Caco-2 (cell line): ENCODE results near the gene GAD1. TPM values are rescaled to one million over a fixed set of nuclear protein-coding genes. Genes with fewer than 3 reads are reported as not detected.

Source experiments
- BruUV-seq: library from RNA; stranded (reverse); fragments of 400-500 nt; replicated peaks from 2 replicates; lab custom pipeline; 2021; lab: Mats Ljungman, UMichigan
- CTCF ChIA-PET: fragments of 300-600 bp; sonication (Branson Sonifier 250); formaldehyde crosslinking; loops from one replicate; lab custom pipeline; 2022; ENCODE audit warnings: antibody characterized with exemption; lab: Charles Lee
- POLR2A ChIA-PET: fragments of 300-600 bp; sonication (Branson Sonifier 250); formaldehyde crosslinking; loops from one replicate; lab custom pipeline; 2022; ENCODE audit warnings: antibody characterized with exemption; lab: Charles Lee
- DNase-seq, 2 experiments: peaks; one replicate each; pipeline versions ENCODE4 v3.0.0 to v3.0.0-alpha.2; 2020 to 2022
- H3K27me3 ChIP-seq: replicated peaks from 2 replicates; pipeline ENCODE4 v1.6.0; 2011; ENCODE audit warnings: low read length; ENCODE audit not compliant: control insufficient read depth, insufficient read depth
- H3K36me3 ChIP-seq: 2 replicates; pipeline ENCODE4 v1.5.1; 2011; ENCODE audit warnings: low read length; ENCODE audit not compliant: control insufficient read depth, insufficient read depth
- H3K4me1 ChIP-seq: fragments of 250-450 bp; sonication (Bioruptor Pico); 2 replicates; pipeline ENCODE4 v1.5.1; 2020; ENCODE audit warnings: mild to moderate bottlenecking
- H3K4me3 ChIP-seq: 2 replicates; pipeline ENCODE4 v1.5.1; 2011; ENCODE audit warnings: low read depth, mild to moderate bottlenecking, control low read depth, low read length
- H3K9me3 ChIP-seq: fragments of 250-450 bp; sonication (Bioruptor Pico); 2 replicates; pipeline ENCODE4 v1.5.1; 2020; ENCODE audit warnings: mild to moderate bottlenecking, moderate library complexity
- H3K27ac Mint-ChIP-seq: one replicate; pipeline ENCODE4 v1.8.0; 2022; ENCODE audit warnings: mixed read lengths; ENCODE audit not compliant: unreplicated experiment
- H3K27me3 Mint-ChIP-seq: one replicate; pipeline ENCODE4 v1.8.0; 2022; ENCODE audit warnings: mixed read lengths; ENCODE audit not compliant: insufficient read depth, unreplicated experiment
- H3K36me3 Mint-ChIP-seq: one replicate; pipeline ENCODE4 v1.8.0; 2022; ENCODE audit warnings: mild to moderate bottlenecking, mixed read lengths; ENCODE audit not compliant: insufficient read depth, unreplicated experiment
- H3K4me1 Mint-ChIP-seq: one replicate; pipeline ENCODE4 v1.8.0; 2022; ENCODE audit warnings: low read depth, mixed read lengths; ENCODE audit not compliant: unreplicated experiment
- H3K4me3 Mint-ChIP-seq: one replicate; pipeline ENCODE4 v1.8.0; 2022; ENCODE audit warnings: mild to moderate bottlenecking, moderate library complexity, mixed read lengths; ENCODE audit not compliant: unreplicated experiment
- H3K9me3 Mint-ChIP-seq: one replicate; pipeline ENCODE4 v1.8.0; 2022; ENCODE audit warnings: mixed read lengths; ENCODE audit not compliant: unreplicated experiment
- intact Hi-C: fragments of 100-400 bp; cut with micrococcal nuclease; formaldehyde crosslinking; loops from one replicate; pipeline ENCODE4 v1.10.0; 2022; ENCODE audit not compliant: unreplicated experiment
- total RNA-seq: library from RNA; stranded (reverse); gene quantifications from 2 replicates; pipeline ENCODE4 v1.2.3, GENCODE V29; 2022
- TF ChIP-seq, protein P1 (sequence below), 2 experiments: fragments of 200-600 bp in 1 of 2; IDR thresholded peaks; 1 replicate in 1 of 2; 2 replicates in 1 of 2; pipeline versions ENCODE4 v1.5.1 to v1.8.0; 2011 to 2022; ENCODE audit warnings: antibody characterized with exemption in 1 of 2, control low read depth in 1 of 2, inconsistent platforms in 1 of 2, low read depth in 1 of 2, low read length in 1 of 2, mild to moderate bottlenecking in 1 of 2, moderate library complexity in 1 of 2; ENCODE audit not compliant: insufficient read depth in 1 of 2, severe bottlenecking in 1 of 2, unreplicated experiment in 1 of 2

Gene GAD1
- total RNA-seq, 1 experiment from 2014 or later, result 14.7 TPM

DNA sequence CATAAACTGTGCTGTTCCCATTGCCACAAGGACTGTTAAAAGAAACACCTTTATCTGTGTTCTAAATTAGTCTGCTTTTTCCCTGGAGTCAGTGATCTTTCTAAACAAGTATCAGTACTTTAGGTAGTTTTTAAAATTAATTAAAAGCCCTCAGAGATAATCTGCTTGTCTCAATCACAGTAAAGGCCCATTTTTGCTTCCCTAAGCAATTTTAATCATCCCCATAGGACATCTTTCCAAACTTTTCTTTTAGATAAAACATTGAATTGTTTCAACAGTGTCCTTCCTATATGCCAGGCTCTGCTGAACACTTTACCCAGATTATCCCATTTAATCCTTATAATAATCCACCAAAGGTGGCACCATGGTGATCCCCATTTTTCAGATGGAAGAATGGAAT lies 42.6 kb upstream of the GAD1 start:
- no TSS peak for BruUV-seq
- intact Hi-C loops, result no loop called here

GRCh38 chr2:170778900-170779299 lies 37.8 kb upstream of the GAD1 start:
- Mint-ChIP-seq H3K4me3 (no peak overlapping the region), H3K27ac (no peak overlapping the region), H3K9me3 (no peaks in the 10 kb centered on the region), H3K27me3 (no peaks in the 10 kb centered on the region), H3K36me3 (no peaks in the 10 kb centered on the region), H3K4me1 (no peaks in the 10 kb centered on the region)
- no TSS peak for BruUV-seq
- ChIA-PET POLR2A (no interaction called here), CTCF (no interaction called here)
- no peaks in the 10 kb centered on the region; the same call in 1 of the 2 replicates for H3K36me3 ChIP-seq
- no peaks in the 10 kb centered on the region for H3K27me3 ChIP-seq
- DNase-seq, result no peak
- H3K4me3 ChIP-seq, result no peak overlapping the region
- TF ChIP-seq, protein P1, sequence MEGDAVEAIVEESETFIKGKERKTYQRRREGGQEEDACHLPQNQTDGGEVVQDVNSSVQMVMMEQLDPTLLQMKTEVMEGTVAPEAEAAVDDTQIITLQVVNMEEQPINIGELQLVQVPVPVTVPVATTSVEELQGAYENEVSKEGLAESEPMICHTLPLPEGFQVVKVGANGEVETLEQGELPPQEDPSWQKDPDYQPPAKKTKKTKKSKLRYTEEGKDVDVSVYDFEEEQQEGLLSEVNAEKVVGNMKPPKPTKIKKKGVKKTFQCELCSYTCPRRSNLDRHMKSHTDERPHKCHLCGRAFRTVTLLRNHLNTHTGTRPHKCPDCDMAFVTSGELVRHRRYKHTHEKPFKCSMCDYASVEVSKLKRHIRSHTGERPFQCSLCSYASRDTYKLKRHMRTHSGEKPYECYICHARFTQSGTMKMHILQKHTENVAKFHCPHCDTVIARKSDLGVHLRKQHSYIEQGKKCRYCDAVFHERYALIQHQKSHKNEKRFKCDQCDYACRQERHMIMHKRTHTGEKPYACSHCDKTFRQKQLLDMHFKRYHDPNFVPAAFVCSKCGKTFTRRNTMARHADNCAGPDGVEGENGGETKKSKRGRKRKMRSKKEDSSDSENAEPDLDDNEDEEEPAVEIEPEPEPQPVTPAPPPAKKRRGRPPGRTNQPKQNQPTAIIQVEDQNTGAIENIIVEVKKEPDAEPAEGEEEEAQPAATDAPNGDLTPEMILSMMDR (IDR thresholded peaks at IDR 0.05; ENCODE audit: insufficient read depth in 1 of 2, low read depth in 1 of 2, low read length in 1 of 2, severe bottlenecking in 1 of 2, unreplicated experiment in 1 of 2), result no peak
- intact Hi-C loops, result no loop called here
- H3K9me3 ChIP-seq, result no peaks in the 10 kb centered on the region
- no peaks in the 10 kb centered on the region for H3K4me1 ChIP-seq

More for the DNA sequence above, 42.6 kb upstream of the GAD1 start:
- Mint-ChIP-seq H3K4me1 (peaks cover 11% of the 10 kb centered on the region), H3K9me3 (no peaks in the 10 kb centered on the region), H3K4me3 (no peak overlapping the region), H3K36me3 (peaks cover 14% of the 10 kb centered on the region), H3K27me3 (no peaks in the 10 kb centered on the region), H3K27ac (no peak overlapping the region)
- H3K36me3 ChIP-seq, result no peaks in the 10 kb centered on the region; the same call in 1 of the 2 replicates
- H3K4me1 ChIP-seq, result peaks cover 13% of the 10 kb centered on the region; the same call in 1 of the 2 replicates
- H3K9me3 ChIP-seq, result no peaks in the 10 kb centered on the region
- CTCF ChIA-PET, result no interaction called here
- no peak overlapping the region for H3K4me3 ChIP-seq
- DNase-seq, result no peak
- POLR2A ChIA-PET, result no interaction called here
- no peaks in the 10 kb centered on the region for H3K27me3 ChIP-seq
- TF ChIP-seq, protein P1 (IDR thresholded peaks at IDR 0.05; ENCODE audit: insufficient read depth in 1 of 2, low read depth in 1 of 2, low read length in 1 of 2, severe bottlenecking in 1 of 2, unreplicated experiment in 1 of 2), result no peak

- Histone ChIP-seq H3K4me1 (no peaks in the 10 kb centered on the region), H3K9me3 (no peaks in the 10 kb centered on the region), H3K36me3 (no peaks in the 10 kb centered on the region; the same call in 1 of the 2 replicates), H3K4me3 (no peak overlapping the region), H3K27me3 (no peaks in the 10 kb centered on the region)
- H3K36me3 Mint-ChIP-seq, result no peaks in the 10 kb centered on the region
- H3K4me3 Mint-ChIP-seq, result no peak overlapping the region
- TF ChIP-seq, protein P1 (IDR thresholded peaks at IDR 0.05; ENCODE audit: insufficient read depth in 1 of 2, low read depth in 1 of 2, low read length in 1 of 2, severe bottlenecking in 1 of 2, unreplicated experiment in 1 of 2), result no peak
- intact Hi-C loops, result no loop called here
- ChIA-PET CTCF (no interaction called here), POLR2A (no interaction called here)
- no peaks in the 10 kb centered on the region for H3K4me1 Mint-ChIP-seq
- BruUV-seq, result no TSS peak
- no peaks in the 10 kb centered on the region for H3K27me3 Mint-ChIP-seq
- no peak for DNase-seq
- H3K9me3 Mint-ChIP-seq, result no peaks in the 10 kb centered on the region
- no peak overlapping the region for H3K27ac Mint-ChIP-seq
Measured at GRCh38 chr2:170779304-170779703, 37.4 kb upstream of the GAD1 start.
